IMR-90 (cell line): ENCODE results near the gene CCDC180. TPM values are rescaled to one million over a fixed set of nuclear protein-coding genes. Genes with fewer than 3 reads are reported as not detected.

ENCODE experiments used
- ATAC-seq: fragments of 200-7000 bp; cut with Tn5 transposase; 2 replicates; pipeline ENCODE4 v1.9.1; 2020; ENCODE audit warnings: low read depth, mild to moderate bottlenecking, moderate library complexity
- BruUV-seq: library from RNA; stranded (reverse); fragments of 400-500 nt; replicated peaks from 2 replicates; lab custom pipeline; 2021; lab: Mats Ljungman, UMichigan
- CTCF ChIA-PET: fragments of 300-600 bp; formaldehyde crosslinking; extraction: SDS; loops from one replicate; lab custom pipeline; 2021; ENCODE audit warnings: antibody characterized with exemption; lab: Yijun Ruan, JAX
- POLR2A ChIA-PET: fragments of 300-600 bp; sonication (Branson Sonifier 250); formaldehyde crosslinking; loops from one replicate; lab custom pipeline; 2022; ENCODE audit warnings: antibody characterized with exemption; ENCODE audit not compliant: unreplicated experiment; lab: Charles Lee
- DNase-seq: peaks from one replicate; pipeline ENCODE4 v3.0.0; 2013
- H2AFZ ChIP-seq: replicated peaks from 2 replicates; pipeline ENCODE3; 2013; ENCODE audit warnings: low read length, mild to moderate bottlenecking; ENCODE audit not compliant: poor library complexity
- H2AK5ac ChIP-seq: 2 replicates; pipeline ENCODE4 v1.6.1; 2013; ENCODE audit warnings: low read depth, low read length, inconsistent platforms
- H2AK9ac ChIP-seq: replicated peaks from 2 replicates; pipeline ENCODE3; 2013; ENCODE audit warnings: mild to moderate bottlenecking, low read depth, low read length, moderate library complexity; ENCODE audit not compliant: poor library complexity
- H2BK120ac ChIP-seq: 2 replicates; pipeline ENCODE4 v1.6.1; 2013; ENCODE audit warnings: low read depth, low read length, inconsistent platforms
- H2BK15ac ChIP-seq: 3 replicates; pipeline ENCODE4 v1.6.1; 2013; ENCODE audit warnings: low read depth, low read length, inconsistent platforms
- H2BK20ac ChIP-seq: 2 replicates; pipeline ENCODE4 v1.6.1; 2013; ENCODE audit warnings: low read depth, mild to moderate bottlenecking, inconsistent platforms, low read length, moderate library complexity
- H2BK5ac ChIP-seq: 2 replicates; pipeline ENCODE4 v1.6.1; 2013; ENCODE audit warnings: mild to moderate bottlenecking, low read depth, low read length, inconsistent platforms; ENCODE audit not compliant: poor library complexity, severe bottlenecking
- H3K14ac ChIP-seq: replicated peaks from 2 replicates; pipeline ENCODE4 v1.6.1; 2013; ENCODE audit warnings: low read depth, low read length, inconsistent platforms
- H3K18ac ChIP-seq: 2 replicates; pipeline ENCODE4 v1.6.1; 2013; ENCODE audit warnings: low read depth, low read length, control low read depth
- H3K23ac ChIP-seq: 2 replicates; pipeline ENCODE4 v1.6.1; 2013; ENCODE audit warnings: low read depth, low read length, inconsistent platforms
- H3K27ac ChIP-seq: 2 replicates; pipeline ENCODE4 v1.5.1; 2013; ENCODE audit warnings: mild to moderate bottlenecking, control low read depth, low read length; ENCODE audit not compliant: insufficient read depth
- H3K27me3 ChIP-seq: 2 replicates; pipeline ENCODE4 v1.6.1; 2013; ENCODE audit warnings: low read length; ENCODE audit not compliant: control insufficient read depth, insufficient read depth
- H3K36me3 ChIP-seq: 2 replicates; pipeline ENCODE4 v1.6.1; 2013; ENCODE audit warnings: low read length, mixed read lengths; ENCODE audit not compliant: control insufficient read depth, insufficient read depth
- H3K4ac ChIP-seq: 2 replicates; pipeline ENCODE4 v1.6.1; 2013; ENCODE audit warnings: low read depth, low read length, inconsistent platforms
- H3K4me1 ChIP-seq: 2 replicates; pipeline ENCODE4 v1.6.1; 2013; ENCODE audit warnings: low read length, mixed read lengths; ENCODE audit not compliant: control insufficient read depth, insufficient read depth
- H3K4me2 ChIP-seq: 2 replicates; pipeline ENCODE4 v1.6.1; 2013; ENCODE audit warnings: low read depth, mild to moderate bottlenecking, control low read depth, low read length, moderate library complexity
- H3K4me3 ChIP-seq: 2 replicates; pipeline ENCODE4 v1.5.1; 2013; ENCODE audit warnings: low read depth, mild to moderate bottlenecking, control low read depth, low read length, moderate library complexity; ENCODE audit not compliant: insufficient read depth
- H3K56ac ChIP-seq: 2 replicates; pipeline ENCODE4 v1.6.1; 2013; ENCODE audit warnings: low read length, inconsistent platforms; ENCODE audit not compliant: insufficient read depth; ENCODE audit errors: extremely low read depth
- H3K79me1 ChIP-seq, 2 experiments: 2 replicates each; pipeline ENCODE4 v1.6.1; 2013; ENCODE audit warnings: low read length in 2 of 2, inconsistent platforms in 1 of 2, low read depth in 1 of 2
- H3K9ac ChIP-seq: 2 replicates; pipeline ENCODE4 v1.6.1; 2013; ENCODE audit warnings: low read depth, low read length, control low read depth
- H3K9me1 ChIP-seq: 2 replicates; pipeline ENCODE4 v1.6.1; 2013; ENCODE audit warnings: low read length, inconsistent platforms; ENCODE audit not compliant: insufficient read depth
- H3K9me3 ChIP-seq: 2 replicates; pipeline ENCODE4 v1.6.1; 2013; ENCODE audit warnings: low read length; ENCODE audit not compliant: control insufficient read depth, insufficient read depth
- H4K20me1 ChIP-seq: 2 replicates; pipeline ENCODE4 v1.6.1; 2013; ENCODE audit warnings: low read length, inconsistent platforms; ENCODE audit not compliant: insufficient read depth
- H4K5ac ChIP-seq: 2 replicates; pipeline ENCODE4 v1.6.1; 2013; ENCODE audit warnings: mild to moderate bottlenecking, low read depth, low read length, control low read depth
- H4K8ac ChIP-seq, 2 experiments: 2 replicates each; pipeline ENCODE4 v1.6.1; 2013; ENCODE audit warnings: low read depth in 2 of 2, low read length in 2 of 2, control low read depth in 1 of 2, inconsistent platforms in 1 of 2
- H4K91ac ChIP-seq: 2 replicates; pipeline ENCODE4 v1.6.1; 2013; ENCODE audit warnings: low read depth, low read length, inconsistent platforms; ENCODE audit not compliant: insufficient read depth
- CEBPB ChIP-seq: IDR thresholded peaks from 2 replicates; pipeline ENCODE4 v1.6.1; 2012; ENCODE audit warnings: low read depth, low read length, improper control_type of control experiment
- CHD1 ChIP-seq: IDR thresholded peaks from 2 replicates; pipeline ENCODE4 v1.6.1; 2012; ENCODE audit warnings: low read depth, low read length, improper control_type of control experiment
- ELK1 ChIP-seq: fragments of 150-350 bp; IDR thresholded peaks from 2 replicates; pipeline ENCODE4 v1.6.1; 2016; ENCODE audit warnings: low read depth, mild to moderate bottlenecking, low read length, moderate library complexity, borderline replicate concordance
- FOS ChIP-seq: fragments of 150-350 bp; IDR thresholded peaks from 2 replicates; pipeline ENCODE4 v1.6.1; 2016; ENCODE audit warnings: low read depth, low read length
- MXI1 ChIP-seq: IDR thresholded peaks from 2 replicates; pipeline ENCODE4 v1.6.1; 2012; ENCODE audit warnings: low read depth, mild to moderate bottlenecking, low read length, moderate library complexity, borderline replicate concordance
- dilution Hi-C: fragments of 300-500 bp; cut with HindIII; formaldehyde crosslinking; loops from one replicate; pipeline ENCODE4 v1.14.3; 2018; ENCODE audit warnings: low sequenced_read_pairs; ENCODE audit not compliant: unreplicated experiment
- in situ Hi-C: fragments of 300-500 bp; cut with MboI; formaldehyde crosslinking; loops from 3 replicates; pipeline ENCODE4 v1.14.3; 2019; ENCODE audit warnings: low sequenced_read_pairs, inconsistent platforms, mixed read lengths
- intact Hi-C: fragments of 100-400 bp; cut with micrococcal nuclease; formaldehyde crosslinking; loops from 2 replicates; pipeline ENCODE4 v1.10.0; 2022
- polyA plus RNA-seq, 3 experiments: library from polyadenylated mRNA; depleted of rRNA; stranded (reverse); fragments of >200 nt; gene quantifications; 2 replicates each; pipeline ENCODE4 v1.2.3, GENCODE V29; 2012; ENCODE audit warnings: low replicate concordance in 1 of 3
- total RNA-seq: library from RNA; depleted of rRNA; stranded (reverse); fragments of >200 nt; gene quantifications from 2 replicates; pipeline ENCODE4 v1.2.3, GENCODE V29; 2012

CCDC180 gene
- total and polyA plus RNA-seq, 2 of the 4 experiments (the other 2 are of a cell fraction) = 0.24 to 0.90 TPM

GRCh38 chr9:97283768-97284167 lies 23.7 kb upstream of the CCDC180 start:
- Histone ChIP-seq H4K5ac (no peak overlapping the region), H2BK15ac (no peak overlapping the region), H3K18ac (no peak overlapping the region), H3K14ac (no peak overlapping the region), H3K4me2 (no peak overlapping the region), H2BK120ac (no peak overlapping the region), H3K79me1 (no peaks in the 10 kb centered on the region), H3K4me1 (no peaks in the 10 kb centered on the region), H3K4ac (no peak overlapping the region), H2AK5ac (no peak overlapping the region), H3K27ac (no peak overlapping the region), H2AK9ac (no peak overlapping the region), H3K56ac (no peak overlapping the region), H2BK5ac (no peak overlapping the region), H3K27me3 (no peaks in the 10 kb centered on the region), H3K9ac (no peak overlapping the region), H3K9me1 (no peaks in the 10 kb centered on the region), H2AFZ (no peak overlapping the region), H4K8ac (no peak overlapping the region), H3K4me3 (no peak overlapping the region), H3K23ac (no peak overlapping the region), H3K36me3 (peaks cover 2% of the 10 kb centered on the region; the same call in 1 of the 2 replicates), H4K20me1 (no peaks in the 10 kb centered on the region), H4K91ac (no peak overlapping the region), H2BK20ac (no peak overlapping the region), H3K9me3 (no peaks in the 10 kb centered on the region)
- ChIA-PET CTCF (no interaction called here), POLR2A (no interaction called here)
- intact Hi-C loops (no loop called here), dilution Hi-C loops (no loop called here), in situ Hi-C loops (no loop called here)
- ATAC-seq (no peak), DNase-seq (no peak)
- BruUV-seq = no TSS peak
- TF ChIP-seq ELK1 (no peak), MXI1 (no peak), CHD1 (no peak), FOS (no peak), CEBPB (0 out of 2 replicates have a peak, but pooled peaks have one; percentile 26)
